ENCODE measurements around the gene BCAR1.
A peak's percentile ranks its signal among the peaks of the same experiment; 100 is the strongest.
"Not testable (repeated sequence)": the region's sequence is repeated elsewhere in the genome, so short reads cannot be mapped to it uniquely, and the experiment has no call there.

The BCAR1 gene

GRCh38 chr16:75251280-75252048 lies at the start of gene BCAR1:
BCAR1 (minus strand) TSS chr16:75251624; CDS start chr16:75251482, 142 bp downstream.
- DNase-seq (ENCODE audit: low spot score) = peak; percentile 94

DNA sequence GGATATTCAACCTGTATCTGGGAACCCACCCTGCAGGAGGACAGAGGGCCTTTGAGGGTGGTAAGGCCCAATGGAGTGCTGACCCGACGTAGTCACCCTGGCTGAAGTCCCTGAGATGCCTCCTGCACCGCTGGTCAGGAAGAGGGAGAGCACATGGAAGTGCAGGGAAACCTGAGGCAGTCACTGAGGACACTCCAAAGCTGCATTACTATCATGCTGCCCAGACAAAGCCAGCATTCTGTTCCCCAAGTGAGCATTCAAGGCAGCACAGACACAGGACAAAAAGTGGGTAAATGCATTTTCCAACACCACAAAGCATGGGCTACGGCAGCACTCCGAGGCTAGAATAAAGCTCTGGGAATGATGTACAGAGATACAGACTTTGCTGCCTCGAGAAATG lies 46.8 kb upstream of the BCAR1 start:
- no peak for DNase-seq (ENCODE audit: low spot score)

DNA sequence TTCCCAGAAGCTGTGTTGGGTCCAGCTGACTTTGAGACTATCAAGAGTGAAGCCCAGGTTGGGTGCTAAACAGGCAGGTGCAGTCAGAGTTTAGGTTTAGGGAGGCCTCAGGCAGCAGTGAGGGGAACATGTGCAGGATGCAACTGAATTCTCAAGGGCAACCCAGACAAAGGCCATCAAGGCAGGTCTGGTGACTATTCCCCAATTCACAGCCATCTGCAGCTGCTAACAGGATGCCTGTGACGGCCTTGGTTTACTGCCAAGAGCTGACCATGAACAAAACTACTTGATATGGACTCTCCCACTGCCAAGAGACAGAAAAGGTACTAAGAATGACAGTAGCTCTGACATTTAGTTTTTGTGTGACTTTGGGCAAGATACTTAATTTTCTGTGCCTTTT lies 45.2 kb upstream of the BCAR1 start:
- no peak for DNase-seq (ENCODE audit: low spot score)

- no peak for DNase-seq (ENCODE audit: low spot score)
Measured at GRCh38 chr16:75294773-75295459, 43.5 kb upstream of the BCAR1 start.

GRCh38 chr16:75293772-75294171 lies 42.3 kb upstream of the BCAR1 start:
- no peak for DNase-seq (ENCODE audit: low spot score)

- DNase-seq (ENCODE audit: low spot score) = no peak
Measured at GRCh38 chr16:75293173-75293572, 41.7 kb upstream of the BCAR1 start.

GRCh38 chr16:75292691-75293090 lies 41.3 kb upstream of the BCAR1 start:
- no peak for DNase-seq (ENCODE audit: low spot score)

DNA sequence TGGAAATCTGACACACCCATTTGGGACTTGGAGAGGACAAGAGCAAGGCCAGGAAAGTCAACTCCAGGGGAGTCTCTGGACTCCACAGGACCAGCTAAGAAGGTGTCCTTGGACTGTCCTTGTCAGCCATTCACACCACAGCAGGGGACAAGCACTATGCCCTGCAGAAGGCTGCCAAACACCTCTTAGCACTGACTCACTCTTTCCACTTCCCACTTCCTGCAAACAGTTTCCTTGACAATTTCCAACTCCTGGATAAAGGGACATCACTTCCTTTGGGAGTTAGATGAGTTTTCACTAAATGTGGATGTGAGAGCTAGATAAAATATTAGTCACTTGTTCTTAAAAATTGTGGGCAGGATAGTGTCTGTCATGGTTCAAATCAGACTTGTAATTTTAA lies 37.8 kb upstream of the BCAR1 start:
- no peak for DNase-seq (ENCODE audit: low spot score)

DNA sequence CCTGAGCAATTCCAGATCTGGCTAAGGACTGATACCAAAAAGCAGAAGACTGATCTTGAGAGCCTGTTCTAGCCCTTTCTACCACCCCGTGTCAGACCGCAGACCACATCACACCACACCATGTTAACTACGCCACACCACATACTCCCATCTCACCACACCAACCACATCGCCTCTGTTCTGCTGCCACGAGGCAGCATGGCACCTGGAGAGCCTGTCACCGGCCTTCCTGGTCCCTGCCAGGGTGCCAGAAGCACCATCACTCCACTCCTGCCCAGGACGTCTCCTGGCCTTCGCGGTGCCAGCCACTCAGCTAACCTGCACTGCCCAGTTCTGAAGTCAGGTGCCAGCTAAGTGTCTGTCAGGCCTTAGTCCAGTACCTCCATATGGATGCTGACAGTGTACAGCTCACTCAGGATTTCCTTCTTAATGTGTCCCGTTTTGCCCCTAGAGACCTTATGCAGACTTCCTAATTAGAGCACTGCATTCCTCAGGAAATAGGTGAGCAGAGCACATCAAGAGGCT lies 37.2 kb upstream of the BCAR1 start:
- DNase-seq (ENCODE audit: low spot score) = no peak

DNA sequence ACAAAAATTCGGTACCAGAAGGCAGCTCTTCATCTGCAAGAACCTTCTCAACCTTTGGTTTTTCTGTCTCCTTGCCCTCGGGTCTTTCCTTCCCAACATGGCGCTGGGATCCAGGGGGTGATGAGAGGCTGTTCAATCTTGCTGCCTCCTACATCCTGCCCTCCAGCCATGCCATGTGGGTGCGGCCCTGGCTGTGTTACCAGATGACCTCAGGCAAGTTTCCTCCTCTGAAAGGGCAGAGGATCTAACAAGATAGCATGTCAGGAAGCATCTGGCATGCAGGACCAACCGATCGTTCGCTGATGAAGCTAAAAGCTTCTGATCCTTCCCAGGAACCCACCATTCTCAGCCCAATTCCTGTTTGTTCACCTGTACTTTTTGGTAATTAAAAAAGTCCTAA lies 36.8 kb upstream of the BCAR1 start:
- DNase-seq (ENCODE audit: low spot score) = no peak

DNA sequence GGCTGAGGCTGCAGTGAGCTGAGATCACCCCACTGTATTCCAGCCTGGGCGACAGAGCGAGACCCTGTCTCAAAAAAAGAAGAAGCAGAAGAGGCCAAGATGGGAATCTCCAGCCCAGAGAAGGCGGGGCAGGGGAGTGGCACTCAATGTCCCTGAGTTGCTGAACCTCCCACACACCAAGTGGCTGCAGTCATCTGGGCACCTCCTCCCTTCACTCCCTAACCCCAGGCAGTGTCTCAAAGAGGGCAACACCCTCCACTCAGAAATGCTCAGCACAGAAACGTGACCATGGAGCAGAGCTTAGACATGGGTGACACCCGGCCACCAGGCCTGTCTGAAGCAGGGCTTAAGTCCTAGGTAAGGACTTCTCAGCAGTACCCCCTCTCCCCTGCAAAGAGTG lies 36.3 kb upstream of the BCAR1 start:
- no peak for DNase-seq (ENCODE audit: low spot score)

- no peak for DNase-seq (ENCODE audit: low spot score)
Measured at GRCh38 chr16:75286389-75286788, 35.0 kb upstream of the BCAR1 start.

GRCh38 chr16:75282466-75283281 lies 31.2 kb upstream of the BCAR1 start:
- DNase-seq (ENCODE audit: low spot score) = no peak

- no peak for DNase-seq (ENCODE audit: low spot score)
Measured at GRCh38 chr16:75281826-75282225, 30.4 kb upstream of the BCAR1 start.

DNA sequence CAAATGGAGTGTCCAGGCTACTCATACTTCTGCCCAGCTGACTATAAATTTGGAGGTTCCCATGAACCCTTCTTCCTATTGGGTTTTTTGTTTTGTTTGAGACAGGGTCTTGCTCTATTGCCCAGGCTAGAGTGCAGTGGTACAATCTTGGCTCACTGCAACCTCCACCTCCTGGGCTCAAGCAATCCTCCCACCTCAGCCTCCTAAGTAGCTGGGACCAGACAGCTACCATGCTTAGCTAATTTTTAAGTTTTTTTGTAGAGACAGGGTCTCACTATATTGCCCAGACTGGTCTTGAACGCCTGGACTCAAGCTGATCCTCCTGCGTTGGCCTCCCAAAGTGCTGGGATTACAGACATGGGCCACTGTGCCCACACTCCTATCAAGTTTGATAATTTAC lies 29.6 kb upstream of the BCAR1 start:
- not testable (repeated sequence) for DNase-seq (ENCODE audit: low spot score)

DNA sequence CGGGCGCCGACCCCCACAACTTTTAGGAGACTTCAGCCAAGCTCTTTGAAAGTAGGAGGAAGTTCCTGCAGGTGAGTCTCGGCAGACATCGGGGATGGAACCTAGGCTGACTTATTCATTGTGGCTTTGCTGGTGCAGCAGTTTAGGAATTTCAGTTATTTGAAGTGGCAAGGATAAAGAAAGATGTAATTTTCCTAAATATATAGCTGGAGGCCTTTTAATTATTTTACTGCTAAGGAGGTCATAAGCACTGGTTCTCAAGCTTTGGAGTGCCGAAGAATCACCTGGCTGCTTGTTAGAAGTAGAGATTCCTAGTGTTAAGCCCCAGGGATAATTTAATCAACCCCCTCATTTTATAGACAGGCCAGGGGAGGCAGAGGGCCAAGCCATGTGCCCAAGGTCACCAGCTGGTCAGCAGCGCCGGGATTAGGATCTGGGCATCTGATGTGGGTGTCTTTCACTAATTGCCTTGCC lies 28.9 kb upstream of the BCAR1 start:
- no peak for DNase-seq (ENCODE audit: low spot score)

DNA sequence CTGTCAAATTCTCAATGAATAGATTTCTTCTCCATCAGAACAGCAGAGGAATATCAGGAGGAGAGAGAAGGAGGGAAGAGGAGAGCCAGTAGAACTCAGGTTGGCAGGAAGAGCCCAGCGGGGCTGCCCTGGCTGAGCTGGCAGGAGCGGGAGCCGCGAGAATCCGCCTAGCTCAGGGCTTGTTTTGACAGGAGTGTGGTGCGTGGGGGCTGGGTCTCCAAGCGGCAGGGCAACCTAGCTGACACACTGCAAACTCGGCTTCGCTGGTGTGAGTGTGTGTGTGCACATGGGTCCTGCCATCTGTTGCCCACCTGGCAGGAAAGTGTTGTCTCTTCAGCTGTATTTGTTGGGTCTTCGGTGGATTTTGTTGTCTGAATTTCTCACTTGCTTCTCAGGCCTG lies 27.9 kb upstream of the BCAR1 start:
- no peak for DNase-seq (ENCODE audit: low spot score)

- DNase-seq (ENCODE audit: low spot score) = no peak
Measured at GRCh38 chr16:75273054-75273925, 21.9 kb upstream of the BCAR1 start.

GRCh38 chr16:75272629-75273028 lies 21.2 kb upstream of the BCAR1 start:
- not testable (repeated sequence) for DNase-seq (ENCODE audit: low spot score)

DNA sequence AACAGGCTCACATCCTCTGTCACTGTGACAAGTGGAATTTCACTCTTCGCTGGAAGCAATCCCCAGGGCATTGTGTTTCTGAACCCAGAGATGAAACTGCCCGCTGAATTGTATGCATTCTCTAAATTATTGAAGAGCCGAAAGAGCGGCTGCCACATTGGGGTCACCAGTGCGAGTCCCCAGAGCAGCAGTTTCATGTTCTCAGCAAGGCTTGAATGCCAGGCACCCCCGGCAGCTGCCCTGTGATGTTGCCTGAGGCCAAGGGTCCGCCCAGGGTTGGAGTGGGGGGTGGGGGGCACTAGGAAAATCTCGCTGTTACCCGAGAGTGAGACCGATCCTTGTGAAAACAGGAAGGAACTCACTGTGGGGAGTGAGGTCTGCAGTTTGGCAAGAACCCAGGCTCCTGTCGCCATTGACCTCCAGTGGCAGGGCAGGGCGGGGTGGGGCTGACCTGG lies 20.7 kb upstream of the BCAR1 start:
- peak; percentile 75 for DNase-seq (ENCODE audit: low spot score)

DNA sequence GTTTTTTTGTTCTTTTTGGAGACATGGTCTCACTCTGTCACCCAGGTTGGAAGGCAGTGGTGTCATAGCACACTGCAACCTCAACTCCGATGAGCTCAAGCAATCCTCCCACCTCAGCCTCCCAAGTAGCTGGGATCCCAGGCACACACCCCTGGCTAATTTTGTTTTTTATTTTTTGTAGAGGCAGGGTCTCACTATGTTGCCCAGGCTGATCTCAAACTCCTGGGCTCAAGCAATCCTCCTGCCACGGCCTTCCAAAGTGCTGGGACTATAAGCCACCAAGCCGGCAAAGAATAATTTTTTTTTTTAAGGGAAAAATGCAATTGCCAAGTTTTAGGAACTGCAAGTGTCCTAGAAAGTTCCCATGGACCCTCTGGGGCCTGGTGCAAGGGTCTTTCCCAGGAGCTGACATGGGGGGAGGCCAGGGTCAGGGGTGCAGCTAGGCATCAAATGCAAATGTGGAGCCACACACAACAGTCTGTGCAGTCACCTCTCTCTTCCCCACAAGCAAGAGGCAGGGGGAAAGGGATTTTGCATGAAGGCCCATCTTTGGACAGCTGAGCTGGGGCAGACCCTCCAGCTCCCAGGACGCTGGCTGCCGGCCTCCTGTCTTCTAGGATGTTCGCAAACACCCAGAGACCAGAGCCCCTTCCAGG lies 20.1 kb upstream of the BCAR1 start:
- no peak for DNase-seq (ENCODE audit: low spot score)
